HUES6 (cell line): ENCODE measurements around the gene MYCN.
"Not testable (repeated sequence)": the region's sequence is repeated elsewhere in the genome, so short reads cannot be mapped to it uniquely, and the experiment has no call there.

ENCODE experiments used
- H3K27ac ChIP-seq: 2 replicates; pipeline ENCODE4 v1.7.0; 2013; ENCODE audit warnings: low read depth, mild to moderate bottlenecking, low read length, inconsistent platforms
- H3K27me3 ChIP-seq: 2 replicates; pipeline ENCODE4 v1.6.1; 2013; ENCODE audit warnings: low read length; ENCODE audit not compliant: control insufficient read depth, insufficient read depth
- H3K36me3 ChIP-seq: 2 replicates; pipeline ENCODE4 v1.6.1; 2013; ENCODE audit warnings: low read length; ENCODE audit not compliant: control insufficient read depth, insufficient read depth
- H3K4me1 ChIP-seq: 2 replicates; pipeline ENCODE4 v1.6.1; 2013; ENCODE audit warnings: low read length; ENCODE audit not compliant: control insufficient read depth, insufficient read depth
- H3K4me3 ChIP-seq: 2 replicates; pipeline ENCODE4 v1.5.1; 2013; ENCODE audit warnings: low read depth, low read length
- H3K9ac ChIP-seq: one replicate; pipeline ENCODE4 v1.6.1; 2013; ENCODE audit warnings: mild to moderate bottlenecking, low read length
- H3K9me3 ChIP-seq: 2 replicates; pipeline ENCODE4 v1.6.1; 2013; ENCODE audit warnings: low read depth, low read length; ENCODE audit not compliant: control insufficient read depth, insufficient read depth

The MYCN gene

DNA sequence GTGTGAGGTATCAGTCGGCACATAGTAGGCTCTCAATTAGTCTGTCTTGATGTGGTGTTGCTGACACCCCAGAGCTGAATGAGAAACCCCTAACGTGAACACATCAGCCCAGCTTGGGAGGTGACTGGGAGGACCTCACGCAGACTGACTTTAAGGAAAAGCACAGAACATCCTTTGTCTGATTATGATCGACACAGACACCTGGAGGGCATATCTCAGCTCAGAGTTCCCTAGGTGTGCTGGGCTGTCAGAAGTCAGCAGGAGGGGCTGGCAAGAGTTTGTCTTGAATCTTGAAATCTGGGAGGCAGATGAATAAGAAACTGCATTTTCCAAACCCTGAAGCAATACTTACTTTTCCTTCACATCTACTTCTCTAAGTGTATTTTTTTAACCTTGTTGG is 16.8 kb upstream of the MYCN start:
- H3K4me1 ChIP-seq: peaks cover 6% of the 10 kb centered on the region

DNA sequence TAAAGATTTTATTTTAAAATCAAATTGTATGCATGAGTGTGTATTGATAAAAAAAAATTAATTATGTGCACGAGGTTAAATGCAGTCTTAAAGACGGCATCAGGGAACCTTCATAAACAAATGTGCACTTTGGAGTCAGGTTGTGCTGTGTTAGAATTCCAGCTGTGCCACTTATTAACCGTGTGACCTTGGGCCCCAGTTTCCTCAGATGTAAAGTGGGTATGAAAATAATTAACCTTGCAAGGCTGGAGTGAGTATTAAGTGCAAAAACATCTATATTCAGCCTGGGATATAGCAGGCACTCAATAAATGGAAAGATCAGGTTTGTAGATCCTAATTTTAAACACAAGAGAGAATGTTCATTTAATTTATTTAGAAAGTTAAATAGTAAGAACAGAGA is 14.5 kb upstream of the MYCN start:
- Histone ChIP-seq H3K27me3 (no peaks in the 10 kb centered on the region), H3K9me3 (peaks cover 2% of the 10 kb centered on the region), H3K4me3 (no peak overlapping the region), H3K27ac (no peak overlapping the region), H3K4me1 (peaks cover 4% of the 10 kb centered on the region), H3K9ac (no peak overlapping the region), H3K36me3 (no peaks in the 10 kb centered on the region)

More for the DNA sequence above, 16.8 kb upstream of the MYCN start:
- Histone ChIP-seq H3K36me3 (no peaks in the 10 kb centered on the region), H3K4me3 (no peak overlapping the region), H3K27me3 (peaks cover 3% of the 10 kb centered on the region; the same call in 1 of the 2 replicates), H3K27ac (no peak overlapping the region), H3K9ac (no peak overlapping the region), H3K9me3 (no peaks in the 10 kb centered on the region)

DNA sequence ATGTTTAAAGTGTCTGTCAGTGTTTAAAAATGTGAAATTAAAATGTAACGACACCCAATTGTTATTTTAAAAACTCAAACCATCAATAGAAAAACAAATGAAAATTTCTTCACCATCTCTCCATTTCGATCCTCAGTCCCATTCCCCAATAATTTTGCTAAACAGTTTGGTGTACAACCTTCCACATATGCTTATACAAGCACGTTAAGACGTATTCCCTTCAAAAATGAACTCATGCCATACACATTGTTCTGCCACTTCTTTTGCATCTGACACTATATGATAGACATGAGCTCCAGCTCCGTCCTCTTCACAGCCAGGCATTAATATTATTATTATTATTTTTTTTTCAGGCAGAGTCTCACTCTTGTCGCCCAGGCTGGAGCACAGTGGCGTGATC is 14.1 kb upstream of the MYCN start:
- Histone ChIP-seq H3K4me1 (peaks cover 4% of the 10 kb centered on the region), H3K27ac (no peak overlapping the region), H3K36me3 (no peaks in the 10 kb centered on the region), H3K27me3 (no peaks in the 10 kb centered on the region), H3K9ac (no peak overlapping the region), H3K9me3 (peaks cover 5% of the 10 kb centered on the region), H3K4me3 (no peak overlapping the region)

DNA sequence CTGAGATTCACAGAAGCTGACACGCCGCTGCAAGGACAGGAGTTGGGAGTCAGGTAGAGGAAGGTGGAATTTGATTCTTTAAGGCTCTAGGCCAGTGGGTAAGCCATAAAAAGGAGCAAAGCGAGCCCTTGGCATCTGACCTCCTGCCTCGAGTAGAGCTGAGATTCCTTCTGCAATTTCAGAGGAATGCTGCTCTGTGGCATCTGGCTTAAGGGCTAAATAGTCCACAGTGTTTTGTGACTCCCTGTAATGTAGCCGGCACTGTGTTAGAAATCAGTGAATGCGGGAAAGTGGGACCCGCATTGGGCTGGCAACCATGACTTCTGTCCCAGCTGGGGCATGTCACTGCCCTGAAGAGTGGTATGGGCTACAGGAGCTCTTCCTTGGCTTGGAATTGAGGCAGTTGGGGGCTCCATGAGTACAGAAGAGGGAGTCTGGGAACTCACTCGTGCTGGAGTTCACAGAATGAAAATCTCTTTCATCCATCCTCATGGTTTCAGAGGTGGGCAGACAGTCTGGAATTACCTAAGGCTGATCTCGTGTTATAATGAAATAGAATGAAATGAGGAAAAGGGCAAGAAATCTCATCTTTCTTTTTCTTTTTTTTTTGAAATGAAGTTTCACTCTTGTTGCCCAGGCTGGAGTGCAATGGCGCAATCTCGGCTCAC is 12.7 kb upstream of the MYCN start:
- Histone ChIP-seq H3K36me3 (no peaks in the 10 kb centered on the region), H3K9me3 (peaks cover 5% of the 10 kb centered on the region), H3K27ac (no peak overlapping the region), H3K4me3 (no peak overlapping the region), H3K4me1 (peaks cover 4% of the 10 kb centered on the region), H3K9ac (no peak overlapping the region), H3K27me3 (no peaks in the 10 kb centered on the region)

DNA sequence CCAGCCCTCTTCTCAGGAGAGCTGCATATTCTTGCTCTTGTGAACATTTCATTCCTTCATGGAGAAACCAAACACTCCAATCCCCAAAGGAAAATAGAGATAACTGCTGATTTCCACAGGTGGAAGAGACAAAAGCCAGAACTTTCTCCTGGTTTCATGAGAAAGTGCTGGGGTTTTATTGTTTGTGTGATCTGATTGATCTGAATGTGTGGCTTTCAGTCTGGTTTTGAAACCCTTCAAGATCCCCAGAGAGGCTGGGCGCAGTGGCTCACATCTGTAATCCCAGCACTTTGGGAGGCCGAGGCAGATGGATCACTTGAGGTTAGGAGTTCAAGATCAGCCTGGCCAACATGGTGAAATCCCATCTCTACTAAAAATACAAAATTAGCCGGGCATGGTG is 11.3 kb upstream of the MYCN start:
- H3K9ac ChIP-seq, H3K27me3 ChIP-seq, H3K4me3 ChIP-seq, H3K4me1 ChIP-seq, H3K27ac ChIP-seq, H3K36me3 ChIP-seq, H3K9me3 ChIP-seq: not testable (repeated sequence)

DNA sequence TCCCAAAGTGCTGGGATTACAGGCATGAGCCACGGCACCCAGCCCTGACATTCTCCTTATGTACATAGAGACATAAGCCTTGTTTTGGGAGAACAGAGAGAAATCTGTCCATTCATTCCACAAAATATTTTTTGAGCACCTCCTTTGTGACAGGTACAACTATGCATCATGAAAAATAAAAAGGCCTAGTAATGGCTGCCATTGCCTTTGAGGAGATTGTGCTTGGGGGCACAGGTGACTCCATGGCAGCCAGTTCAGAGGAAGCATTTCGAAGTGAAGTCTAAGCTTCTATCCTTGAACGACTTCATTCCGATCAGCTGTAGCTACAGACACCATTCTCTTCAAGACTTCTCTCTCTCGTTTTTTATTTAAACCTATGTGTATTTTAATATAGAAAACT is 10.5 kb upstream of the MYCN start:
- Histone ChIP-seq H3K27ac (no peak overlapping the region), H3K4me1 (peaks cover 8% of the 10 kb centered on the region), H3K27me3 (no peaks in the 10 kb centered on the region), H3K9ac (no peak overlapping the region), H3K9me3 (peaks cover 5% of the 10 kb centered on the region), H3K4me3 (no peak overlapping the region), H3K36me3 (no peaks in the 10 kb centered on the region)

DNA sequence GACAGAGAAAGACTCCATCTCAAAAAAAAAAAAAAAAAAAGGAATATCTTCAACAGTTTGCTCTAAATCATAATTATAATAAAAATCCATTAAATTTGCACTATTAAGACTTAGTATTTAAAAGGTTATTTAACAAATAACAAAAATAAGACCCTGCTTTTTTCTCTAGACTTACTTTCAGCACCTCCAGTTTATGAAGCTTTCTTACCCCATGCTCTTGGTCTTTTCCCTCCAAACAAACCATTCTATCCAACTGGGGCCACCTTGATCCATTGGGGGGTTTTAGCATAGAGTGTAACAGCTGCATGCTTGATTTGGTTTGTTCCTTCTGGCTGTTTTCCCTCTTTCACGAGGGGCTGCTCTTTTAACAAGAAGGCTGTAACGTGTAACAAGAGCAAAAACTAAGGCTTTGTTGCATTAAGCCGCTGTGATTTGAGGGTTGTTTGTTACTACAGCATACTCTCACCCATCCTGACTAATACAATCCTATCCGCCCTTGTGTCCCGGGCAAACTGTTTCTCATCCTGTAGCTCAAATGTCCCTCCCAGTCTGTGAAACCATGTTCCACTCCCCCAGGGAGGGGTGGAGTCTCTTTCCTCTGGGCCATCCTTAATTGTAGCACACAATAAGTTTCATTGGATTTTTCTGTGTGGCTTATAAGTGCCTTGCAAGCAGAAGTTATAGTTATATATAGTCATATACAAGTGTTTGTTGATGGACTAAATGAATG is 9.6 kb upstream of the MYCN start:
- peaks cover 14% of the 10 kb centered on the region for H3K4me1 ChIP-seq
- H3K36me3 ChIP-seq: no peaks in the 10 kb centered on the region
- no peak overlapping the region for H3K27ac ChIP-seq
- peaks cover 5% of the 10 kb centered on the region for H3K9me3 ChIP-seq
- no peaks in the 10 kb centered on the region for H3K27me3 ChIP-seq
- no peak overlapping the region for H3K4me3 ChIP-seq
- H3K9ac ChIP-seq: no peak overlapping the region

DNA sequence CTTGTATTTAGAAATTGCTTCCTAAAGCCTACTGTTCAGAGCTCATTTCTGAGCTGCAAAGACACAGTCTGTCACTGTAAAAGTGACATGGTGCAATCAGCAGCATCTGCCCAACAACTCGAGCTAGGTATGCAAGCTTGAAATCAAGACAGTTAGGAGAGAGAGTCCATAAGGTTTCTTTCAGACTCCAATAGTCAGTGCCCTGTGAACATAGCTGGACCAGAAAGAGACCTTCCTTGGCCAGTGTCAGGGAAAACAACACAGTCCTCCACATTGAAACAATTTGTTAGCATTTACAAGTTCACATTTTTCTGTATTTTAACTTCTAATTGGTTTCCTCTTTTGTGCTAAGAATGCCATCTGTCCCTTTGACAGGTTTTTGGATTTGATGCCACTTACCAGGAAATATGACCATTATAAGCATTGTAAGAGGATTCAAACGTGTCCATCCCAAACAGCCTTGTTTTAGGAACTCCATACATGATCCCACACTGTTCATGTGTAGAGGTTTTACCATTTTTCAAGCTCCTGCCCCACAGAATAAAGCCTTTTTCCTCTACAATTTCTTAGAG is 8.9 kb upstream of the MYCN start:
- Histone ChIP-seq H3K9ac (no peak overlapping the region), H3K36me3 (no peaks in the 10 kb centered on the region), H3K9me3 (peaks cover 5% of the 10 kb centered on the region), H3K4me1 (peaks cover 20% of the 10 kb centered on the region), H3K27ac (no peak overlapping the region), H3K4me3 (no peak overlapping the region), H3K27me3 (no peaks in the 10 kb centered on the region)

DNA sequence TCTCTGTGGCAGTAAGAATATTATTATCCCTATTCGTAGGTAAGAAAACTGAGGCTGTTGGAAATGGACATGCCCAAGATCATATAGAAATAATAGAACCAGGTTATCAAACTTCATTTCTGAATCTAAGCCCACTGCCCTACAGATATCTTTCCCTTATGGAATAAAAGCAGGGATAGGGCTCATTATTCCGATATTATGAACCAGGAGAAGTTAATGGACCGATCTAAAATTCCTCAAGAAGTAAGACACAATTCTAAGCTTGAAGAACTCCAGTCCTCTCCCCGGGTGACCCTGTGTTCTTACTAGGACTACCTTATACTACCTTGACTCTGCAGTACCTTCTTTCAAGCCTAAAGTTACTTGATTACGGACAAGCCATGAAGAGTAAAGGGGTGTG is 8.4 kb upstream of the MYCN start:
- Histone ChIP-seq H3K27me3 (no peaks in the 10 kb centered on the region), H3K9me3 (peaks cover 5% of the 10 kb centered on the region), H3K27ac (no peak overlapping the region), H3K4me1 (peaks cover 21% of the 10 kb centered on the region), H3K9ac (no peak overlapping the region), H3K4me3 (no peak overlapping the region), H3K36me3 (no peaks in the 10 kb centered on the region)

DNA sequence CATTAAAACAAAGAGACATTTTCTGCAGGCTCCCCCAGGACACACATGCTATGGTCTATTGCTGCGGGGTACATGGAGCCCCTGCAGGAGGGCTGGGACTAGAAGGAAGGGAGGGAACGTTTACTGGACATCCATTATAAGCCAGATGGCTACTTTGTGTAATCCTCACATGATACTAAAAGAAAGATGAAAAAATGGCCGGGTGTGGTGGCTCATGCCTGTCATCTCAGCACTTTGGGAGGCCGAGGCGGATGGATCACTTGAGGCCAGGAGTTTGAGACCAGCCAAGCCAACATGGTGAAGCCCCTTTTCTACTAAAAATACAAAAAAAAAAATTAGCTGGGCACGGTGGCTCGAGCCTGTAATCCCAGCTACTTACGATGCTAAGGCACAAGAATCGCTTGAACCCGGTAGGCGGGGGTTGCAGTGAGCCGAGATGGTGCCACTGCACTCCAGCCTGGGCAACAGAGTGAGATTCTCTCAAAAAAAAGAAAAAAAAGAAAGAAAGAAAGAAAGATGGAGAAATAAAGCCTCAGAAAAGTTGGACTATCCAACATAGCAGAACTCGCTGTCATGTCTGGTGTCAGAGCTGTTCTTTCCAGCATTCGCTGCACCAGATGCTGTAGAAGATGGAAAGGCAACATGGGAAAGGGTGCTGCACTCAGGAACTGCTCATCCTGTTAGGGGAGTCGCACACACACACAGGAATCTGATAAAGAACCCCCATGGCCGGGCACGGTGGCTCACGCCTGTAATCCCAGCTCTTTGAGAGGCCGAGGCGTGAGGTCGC is 7.8 kb upstream of the MYCN start:
- Histone ChIP-seq H3K27ac (no peak overlapping the region), H3K9me3 (peaks cover 5% of the 10 kb centered on the region), H3K9ac (no peak overlapping the region), H3K36me3 (no peaks in the 10 kb centered on the region), H3K4me1 (peaks cover 17% of the 10 kb centered on the region), H3K27me3 (no peaks in the 10 kb centered on the region), H3K4me3 (no peak overlapping the region)
